LNCaP clone FGC (cell line): Measurements from ENCODE around the gene DHRS13.
"Not testable (repeated sequence)": the region's sequence is repeated elsewhere in the genome, so short reads cannot be mapped to it uniquely, and the experiment has no call there.

Experiments
- DNase-seq: peaks from one replicate; pipeline ENCODE4 v3.0.0-alpha.2; 2011; ENCODE audit warnings: low read depth
- H3K4me3 ChIP-seq: 2 replicates; pipeline ENCODE4 v1.5.1; 2011; ENCODE audit warnings: mild to moderate bottlenecking, low read depth, low read length, control low read depth
- CTCF ChIP-seq: IDR thresholded peaks from 2 replicates; pipeline ENCODE4 v1.5.1; 2012; ENCODE audit warnings: mild to moderate bottlenecking; ENCODE audit not compliant: control insufficient read depth, insufficient read depth; ENCODE audit errors: extremely low read depth

The DHRS13 gene

GRCh38 chr17:28935744-28936460, 33.0 kb upstream of the DHRS13 start:
- no peak overlapping the region for H3K4me3 ChIP-seq
- no peak for DNase-seq
- no peak for TF ChIP-seq CTCF

GRCh38 chr17:28934508-28934907, 31.6 kb upstream of the DHRS13 start:
- not testable (repeated sequence) for H3K4me3 ChIP-seq, DNase-seq

GRCh38 chr17:28929787-28930186, 26.9 kb upstream of the DHRS13 start:
- DNase-seq: no peak
- no peak overlapping the region for H3K4me3 ChIP-seq
- TF ChIP-seq CTCF: no peak

- DNase-seq: no peak
- no peak overlapping the region for H3K4me3 ChIP-seq
- no peak for TF ChIP-seq CTCF
Observed at GRCh38 chr17:28928061-28928460, 25.2 kb upstream of the DHRS13 start.

- no peak overlapping the region for H3K4me3 ChIP-seq
- DNase-seq: no peak
- TF ChIP-seq CTCF: no peak
Observed at GRCh38 chr17:28926786-28927185, 23.9 kb upstream of the DHRS13 start.

- no peak for DNase-seq
- H3K4me3 ChIP-seq: no peak overlapping the region
- TF ChIP-seq CTCF: no peak
Observed at GRCh38 chr17:28926366-28926765, 23.5 kb upstream of the DHRS13 start.

GRCh38 chr17:28925912-28926365, 23.1 kb upstream of the DHRS13 start:
- DNase-seq: no peak
- no peak overlapping the region for H3K4me3 ChIP-seq
- no peak for TF ChIP-seq CTCF
